Transverse colon (tissue), 4 donors: Measurements from ENCODE around the gene IL1F10.

Source experiments
- CTCF ChIP-seq, 5 experiments: fragments of 200-600 bp in 3 of 5; fragments of 450-650 bp in 2 of 5; sonication (generic) in 3 of 5; IDR thresholded peaks; 1 replicate in 2 of 5; 2 replicates in 3 of 5; pipeline ENCODE4 v1.5.1; 2016 to 2017; ENCODE audit warnings: antibody characterized with exemption in 5 of 5, inconsistent platforms in 3 of 5, mild to moderate bottlenecking in 2 of 5, moderate library complexity in 1 of 5
- EP300 ChIP-seq: sonication (generic); formaldehyde crosslinking; IDR thresholded peaks from one replicate; pipeline ENCODE4 v1.6.1; 2017; ENCODE audit warnings: antibody characterized with exemption, low read depth
- POLR2A ChIP-seq: fragments of 450-650 bp; IDR thresholded peaks from one replicate; pipeline ENCODE4 v1.6.1; 2016; ENCODE audit warnings: antibody characterized with exemption, mild to moderate bottlenecking, moderate library complexity
- POLR2AphosphoS5 ChIP-seq, 3 donors: sonication (generic); formaldehyde crosslinking; IDR thresholded peaks; one replicate each; pipeline ENCODE4 v1.6.1; 2016; ENCODE audit warnings: antibody characterized with exemption in 3 of 3

- TF ChIP-seq CTCF (IDR thresholded peaks at IDR 0.05) (no peak), POLR2AphosphoS5 (IDR thresholded peaks at IDR 0.05) (no peak), POLR2A (no peak), EP300 (no peak)
Observed at GRCh38 chr2:113068706-113069485, 1.1 kb downstream of the IL1F10 start.
